GM12891 (cell line): Measurements from ENCODE around the gene FRMPD4.

Source experiments
- DNase-seq: peaks from one replicate; pipeline ENCODE4 v3.0.0; 2011; ENCODE audit warnings: low spot score; ENCODE audit not compliant: insufficient read length
- FAIRE-seq: peaks from 2 replicates; lab custom pipeline; 2011; peaks lifted over from hg19 to GRCh38; lab: Jason Lieb, UNC
- PAX5 ChIP-seq: IDR thresholded peaks from 2 replicates; pipeline ENCODE4 v1.6.1; 2011; ENCODE audit warnings: low read length, moderate library complexity, mild to moderate bottlenecking; ENCODE audit not compliant: insufficient read depth, severe bottlenecking
- POLR2A ChIP-seq: IDR thresholded peaks from 2 replicates; pipeline ENCODE4 v1.6.1; 2011; ENCODE audit warnings: low read depth, low read length, control low read depth
- POLR2AphosphoS5 ChIP-seq: IDR thresholded peaks from 2 replicates; pipeline ENCODE4 v1.6.1; 2011; ENCODE audit warnings: low read depth, low read length, control low read depth
- POU2F2 ChIP-seq: IDR thresholded peaks from 2 replicates; pipeline ENCODE4 v1.6.1; 2011; ENCODE audit warnings: low read depth, mild to moderate bottlenecking, control low read depth, low read length, moderate library complexity
- SPI1 ChIP-seq: IDR thresholded peaks from 2 replicates; pipeline ENCODE4 v1.6.1; 2011; ENCODE audit warnings: low read depth, low read length, control low read depth
- TAF1 ChIP-seq: IDR thresholded peaks from 2 replicates; pipeline ENCODE4 v1.6.1; 2011; ENCODE audit warnings: low read depth, low read length, control low read depth

FRMPD4 gene

GRCh38 chrX:12197030-12197429 lies 58.8 kb downstream of the FRMPD4 start:
- DNase-seq (no peak), FAIRE-seq (no peak)
- TF ChIP-seq TAF1 (no peak), SPI1 (no peak), POLR2A (no peak), POLR2AphosphoS5 (no peak), PAX5 (no peak), POU2F2 (no peak)

GRCh38 chrX:12206413-12206812 lies 68.1 kb downstream of the FRMPD4 start:
- TF ChIP-seq PAX5 (no peak), POU2F2 (no peak), TAF1 (no peak), SPI1 (no peak), POLR2AphosphoS5 (no peak), POLR2A (no peak)
- FAIRE-seq = no peak
- DNase-seq = no peak

GRCh38 chrX:12210196-12210815 lies 72.0 kb downstream of the FRMPD4 start:
- no peak for DNase-seq

GRCh38 chrX:12210971-12211370 lies 72.7 kb downstream of the FRMPD4 start:
- FAIRE-seq (no peak), DNase-seq (no peak)
- TF ChIP-seq TAF1 = no peak
- no peak for TF ChIP-seq PAX5
- TF ChIP-seq POLR2AphosphoS5 = no peak
- no peak for TF ChIP-seq SPI1
- TF ChIP-seq POLR2A = no peak
- no peak for TF ChIP-seq POU2F2

More at GRCh38 chrX:12210196-12210815, 72.0 kb downstream of the FRMPD4 start:
- TF ChIP-seq SPI1 = no peak
- TF ChIP-seq POLR2AphosphoS5 = no peak
- TF ChIP-seq POLR2A = no peak
- no peak for TF ChIP-seq POU2F2
- TF ChIP-seq TAF1 = no peak
- TF ChIP-seq PAX5 = no peak
- FAIRE-seq = no peak

- TF ChIP-seq TAF1 = no peak
- FAIRE-seq (peak; percentile 52), DNase-seq (no peak)
Observed at GRCh38 chrX:12223650-12224049, 85.4 kb downstream of the FRMPD4 start.

GRCh38 chrX:12225107-12225506 lies 86.8 kb downstream of the FRMPD4 start:
- no peak for DNase-seq
- TF ChIP-seq POLR2AphosphoS5 (no peak), SPI1 (no peak), PAX5 (no peak), TAF1 (no peak), POLR2A (no peak), POU2F2 (no peak)
- FAIRE-seq = no peak

GRCh38 chrX:12227412-12228041 lies 89.3 kb downstream of the FRMPD4 start:
- FAIRE-seq (no peak), DNase-seq (no peak)
- TF ChIP-seq SPI1 (no peak), POLR2A (no peak), POU2F2 (no peak), TAF1 (no peak), PAX5 (no peak), POLR2AphosphoS5 (no peak)

- no peak for DNase-seq
- TF ChIP-seq TAF1 = no peak
- TF ChIP-seq POU2F2 = no peak
- TF ChIP-seq POLR2AphosphoS5 = no peak
- no peak for TF ChIP-seq POLR2A
- TF ChIP-seq PAX5 = no peak
- FAIRE-seq = no peak
Observed at GRCh38 chrX:12228862-12229261, 90.6 kb downstream of the FRMPD4 start.

- TF ChIP-seq TAF1 (no peak), POU2F2 (no peak), SPI1 (no peak)
- FAIRE-seq (no peak), DNase-seq (no peak)
Observed at GRCh38 chrX:12229986-12230385, 91.7 kb downstream of the FRMPD4 start.
